Amygdala (tissue), 56 donors: ENCODE measurements around the gene EPS8.
"Not testable (repeated sequence)": the region's sequence is repeated elsewhere in the genome, so short reads cannot be mapped to it uniquely, and the experiment has no call there.

Source experiments
- DNase-seq, 56 donors: peaks; one replicate each; lab custom pipeline; 2025; lab: John Stamatoyannopoulos, UW

Gene EPS8

GRCh38 chr12:15767301-15767700 lies 21.9 kb downstream of the EPS8 start:
- no peak for DNase-seq

GRCh38 chr12:15763328-15763727 lies 25.9 kb downstream of the EPS8 start:
- peak in 2 of 56 donors; percentile 7 to 10 for DNase-seq

- not testable (repeated sequence) for DNase-seq
These were observed 27.0 kb downstream of the EPS8 start for GRCh38 chr12:15762162-15762561.

- no peak for DNase-seq
These were observed 31.5 kb downstream of the EPS8 start for GRCh38 chr12:15757553-15758255.

- DNase-seq, result no peak
These were observed 32.4 kb downstream of the EPS8 start for GRCh38 chr12:15756822-15757221.

GRCh38 chr12:15754233-15754632 lies 35.0 kb downstream of the EPS8 start:
- no peak for DNase-seq

GRCh38 chr12:15752785-15753184 lies 36.4 kb downstream of the EPS8 start:
- no peak for DNase-seq

GRCh38 chr12:15751741-15752140 lies 37.4 kb downstream of the EPS8 start:
- no peak for DNase-seq

GRCh38 chr12:15749937-15750336 lies 39.3 kb downstream of the EPS8 start:
- no peak for DNase-seq

- not testable (repeated sequence) for DNase-seq
These were observed 47.3 kb downstream of the EPS8 start for GRCh38 chr12:15741870-15742269.

- DNase-seq, result no peak
These were observed 48.1 kb downstream of the EPS8 start for GRCh38 chr12:15741082-15741481.

- not testable (repeated sequence) for DNase-seq
These were observed 48.8 kb downstream of the EPS8 start for GRCh38 chr12:15740389-15740788.

- no peak for DNase-seq
These were observed 50.7 kb downstream of the EPS8 start for GRCh38 chr12:15738438-15739015.

GRCh38 chr12:15735837-15736615 lies 53.2 kb downstream of the EPS8 start:
- DNase-seq, result no peak

- DNase-seq, result no peak
These were observed 56.1 kb downstream of the EPS8 start for GRCh38 chr12:15733136-15733535.

- no peak for DNase-seq
These were observed 56.7 kb downstream of the EPS8 start for GRCh38 chr12:15732341-15733061.

GRCh38 chr12:15731940-15732339 lies 57.2 kb downstream of the EPS8 start:
- DNase-seq, result no peak

GRCh38 chr12:15729097-15729496 lies 60.1 kb downstream of the EPS8 start:
- DNase-seq, result no peak

- DNase-seq, result no peak
These were observed 61.0 kb downstream of the EPS8 start for GRCh38 chr12:15728118-15728598.

GRCh38 chr12:15726878-15727150 lies 62.4 kb downstream of the EPS8 start:
- DNase-seq, result no peak
